GM21786 (cell line): ENCODE measurements around the gene SLC39A13.
A peak's percentile ranks its signal among the peaks of the same experiment; 100 is the strongest.

Source experiments
- ATAC-seq: cut with Tn5 transposase; IDR thresholded peaks from one replicate; pipeline ENCODE4 v1.9.1; 2021; ENCODE audit not compliant: unreplicated experiment

Gene SLC39A13

GRCh38 chr11:47400768-47401279 is 7.6 kb upstream of the SLC39A13 start:
- peak; percentile 89 for ATAC-seq

DNA sequence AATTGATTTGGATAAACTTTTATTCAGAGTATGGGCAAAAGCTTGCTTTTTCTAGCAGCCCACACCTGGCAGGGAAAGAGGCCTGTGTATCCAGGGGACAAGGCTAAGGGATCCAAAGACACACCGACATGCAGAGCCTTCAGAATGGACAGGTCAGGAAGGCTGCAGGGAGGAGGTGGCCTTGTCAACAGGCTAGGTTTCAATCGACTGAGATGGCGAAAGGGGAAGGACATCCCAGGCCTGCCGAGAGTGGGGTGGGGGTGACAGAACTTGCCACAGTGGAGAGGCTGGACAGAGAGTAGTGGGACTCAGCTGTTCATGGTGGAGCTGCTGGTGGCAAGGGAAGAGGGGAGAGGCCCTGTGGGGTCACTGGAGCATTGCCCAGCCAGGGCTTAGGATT is 5.3 kb upstream of the SLC39A13 start:
- ATAC-seq = no peak

DNA sequence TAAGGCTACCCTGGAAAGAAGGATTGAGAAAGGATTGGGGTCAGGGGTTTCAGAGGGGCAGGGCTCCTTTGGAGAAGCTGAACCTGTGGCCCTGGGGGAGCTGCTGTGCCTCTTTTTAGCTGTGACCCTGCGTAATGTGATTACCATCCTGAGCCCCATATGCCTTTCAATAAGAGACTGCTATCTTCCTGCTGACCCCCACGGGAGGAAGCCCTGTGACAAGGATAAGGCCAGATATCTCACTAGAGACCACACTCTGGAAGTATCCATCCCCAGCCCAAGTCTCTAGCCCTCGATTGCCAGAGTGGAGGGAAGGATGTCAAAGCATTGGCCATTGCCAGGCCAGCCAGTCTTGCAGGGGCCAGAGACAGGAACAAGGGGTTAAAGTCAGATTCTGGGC is 4.8 kb upstream of the SLC39A13 start:
- no peak for ATAC-seq

GRCh38 chr11:47406896-47407745 is 1.3 kb upstream of the SLC39A13 start:
- ATAC-seq = no peak

DNA sequence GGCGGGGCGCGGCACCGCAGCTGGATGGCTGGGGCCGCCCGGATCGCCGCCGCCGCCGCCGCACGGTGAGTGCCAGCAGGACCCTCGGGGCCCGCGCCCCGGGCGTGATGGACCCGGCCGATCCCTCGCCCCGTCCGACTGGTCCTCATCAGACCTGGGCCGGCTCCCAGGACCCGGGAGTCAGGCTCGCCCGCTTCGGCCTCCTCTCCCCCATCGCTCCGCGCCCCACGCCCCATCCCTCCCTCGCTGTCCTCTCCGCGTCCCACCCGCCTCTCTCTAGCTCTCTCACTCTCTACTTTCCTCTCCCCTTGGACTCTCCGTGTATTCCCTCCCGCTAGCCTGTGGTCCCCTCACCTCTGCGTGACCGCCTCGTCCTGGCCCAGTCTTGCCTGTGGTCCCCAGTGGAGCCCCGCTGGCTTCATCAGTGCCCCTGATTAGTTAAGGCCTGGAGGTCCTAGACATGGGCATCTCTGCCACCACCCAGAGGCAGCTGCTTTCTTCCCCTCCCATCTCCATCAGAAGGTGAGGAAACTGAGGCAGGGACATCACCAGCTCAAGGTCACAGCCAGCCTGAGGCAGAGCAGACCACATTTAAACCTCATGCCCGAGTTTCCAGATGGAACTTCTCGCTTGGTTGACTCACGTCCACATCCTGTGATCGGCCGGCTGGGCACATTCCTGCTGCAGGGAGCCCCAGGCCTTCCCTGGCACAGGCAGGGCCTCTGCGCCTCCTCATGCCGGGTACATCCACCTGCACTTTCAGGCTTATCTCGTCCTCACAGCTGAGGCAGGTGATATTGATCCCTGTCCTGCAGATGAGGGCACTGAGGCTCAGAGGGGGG is 429 bp downstream of the SLC39A13 start:
- ATAC-seq = no peak

- ATAC-seq = no peak
These were observed 1.3 kb downstream of the SLC39A13 start for GRCh38 chr11:47409440-47410369.

- no peak for ATAC-seq
These were observed 2.2 kb downstream of the SLC39A13 start for GRCh38 chr11:47410370-47411264.

- no peak for ATAC-seq
These were observed 3.7 kb downstream of the SLC39A13 start for GRCh38 chr11:47411884-47412746.

- no peak for ATAC-seq
These were observed 5.0 kb downstream of the SLC39A13 start for GRCh38 chr11:47413351-47413750.

DNA sequence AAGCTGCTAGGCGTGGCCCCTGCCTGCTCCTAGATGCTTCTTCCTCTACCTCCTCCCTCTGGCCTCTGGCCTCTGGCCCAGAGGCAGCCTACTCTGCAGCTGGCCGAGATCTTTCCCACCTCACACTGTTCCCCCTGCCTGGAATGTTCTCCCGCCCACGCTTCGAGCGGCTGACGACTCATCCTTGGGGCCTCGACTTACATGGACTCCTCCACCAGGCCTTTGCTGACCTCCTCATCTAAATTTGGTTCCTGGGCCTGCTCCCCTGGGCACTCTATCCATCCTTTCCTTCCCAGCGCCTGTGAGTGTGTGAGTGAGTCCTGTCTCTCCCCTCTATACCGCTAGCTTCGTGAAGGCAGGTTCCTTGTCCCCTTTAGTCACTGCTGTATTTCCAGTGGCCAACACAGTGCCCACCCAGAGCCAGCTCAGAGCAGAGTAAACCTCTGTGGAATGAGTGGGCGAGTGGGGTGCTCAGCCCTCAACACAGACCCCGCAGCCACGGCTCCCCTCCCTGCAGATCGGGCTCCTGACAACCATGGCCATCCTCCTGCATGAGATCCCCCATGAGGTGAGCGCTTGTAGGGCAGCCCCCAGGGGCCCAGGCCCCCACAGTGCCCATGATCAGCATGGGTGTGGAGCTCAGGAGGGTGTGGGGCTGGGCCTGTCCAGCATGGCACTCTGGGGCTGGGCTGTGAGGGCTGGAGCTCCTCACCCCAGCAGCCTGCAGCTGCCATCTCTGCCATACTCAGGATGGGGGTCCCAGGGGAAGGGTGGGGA is 5.7 kb downstream of the SLC39A13 start:
- ATAC-seq = no peak

DNA sequence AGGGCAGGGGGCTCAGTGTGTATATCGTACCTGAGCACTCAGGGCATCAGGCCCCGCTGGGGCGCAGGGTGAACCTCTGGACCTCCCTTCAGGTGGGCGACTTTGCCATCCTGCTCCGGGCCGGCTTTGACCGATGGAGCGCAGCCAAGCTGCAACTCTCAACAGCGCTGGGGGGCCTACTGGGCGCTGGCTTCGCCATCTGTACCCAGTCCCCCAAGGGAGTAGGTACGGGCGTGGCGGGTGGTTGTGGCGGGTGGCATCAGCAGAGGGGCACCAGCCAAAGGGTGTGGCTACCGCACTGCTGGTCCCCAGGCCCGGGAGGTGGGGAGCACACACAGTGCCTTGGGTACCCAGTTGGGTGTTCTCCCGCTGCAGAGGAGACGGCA is 6.3 kb downstream of the SLC39A13 start:
- ATAC-seq = no peak

GRCh38 chr11:47415091-47415854 is 6.9 kb downstream of the SLC39A13 start:
- ATAC-seq = no peak

- no peak for ATAC-seq
These were observed 7.6 kb downstream of the SLC39A13 start for GRCh38 chr11:47415949-47416472.

DNA sequence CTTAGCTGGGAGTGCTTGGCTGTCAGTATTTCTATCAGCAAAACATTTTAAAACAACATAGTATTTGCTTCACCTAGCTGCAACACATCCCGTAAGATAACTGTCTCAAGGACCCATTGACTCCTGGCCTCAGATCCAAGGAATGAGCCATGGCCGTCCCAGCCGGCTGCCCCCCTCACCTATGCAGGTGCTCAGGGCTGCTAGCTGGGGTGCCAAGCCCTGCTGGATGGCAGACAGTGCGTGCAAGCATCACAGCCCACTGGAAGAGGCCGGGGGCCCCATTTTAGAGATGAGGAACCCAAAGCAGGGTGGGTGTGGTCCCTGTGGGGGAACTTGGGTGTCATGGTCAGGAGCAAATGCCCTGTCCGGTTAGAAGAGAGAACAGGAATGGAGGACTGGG is 9.3 kb downstream of the SLC39A13 start:
- no peak for ATAC-seq

- ATAC-seq = no peak
These were observed 10.3 kb downstream of the SLC39A13 start for GRCh38 chr11:47418454-47419259.

DNA sequence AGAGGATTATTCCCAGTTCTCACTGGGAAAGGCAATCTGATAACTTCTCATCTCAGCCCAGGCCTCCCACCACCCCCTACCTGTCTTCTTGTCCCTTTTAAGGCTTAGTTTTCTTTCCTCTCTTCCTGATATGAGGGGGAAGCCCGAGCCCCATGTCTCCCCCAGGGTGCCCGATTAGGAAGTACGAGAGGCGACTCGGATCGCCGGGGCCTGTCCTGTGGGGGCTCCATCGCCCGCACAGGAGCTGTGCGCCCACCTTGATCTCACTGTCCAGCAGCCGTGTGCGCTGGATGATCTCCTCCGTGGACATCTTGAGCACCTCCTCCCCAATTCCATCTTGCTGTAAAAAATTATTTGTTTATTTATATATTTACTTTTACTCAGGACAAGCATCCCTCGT is 17.2 kb downstream of the SLC39A13 start:
- ATAC-seq = no peak
